ENCODE data around the gene HSD3B7. TPM values are rescaled to one million over a fixed set of nuclear protein-coding genes. Genes with fewer than 3 reads are reported as not detected.

The HSD3B7 gene
- total and polyA plus RNA-seq, 10 of the 15 experiments (the other 5 are each of a cell fraction or from before 2014, with no cell fraction given): 0.18 to 1.8 (median 0.48) TPM; not detected in 1

- TF ChIP-seq, protein P1, sequence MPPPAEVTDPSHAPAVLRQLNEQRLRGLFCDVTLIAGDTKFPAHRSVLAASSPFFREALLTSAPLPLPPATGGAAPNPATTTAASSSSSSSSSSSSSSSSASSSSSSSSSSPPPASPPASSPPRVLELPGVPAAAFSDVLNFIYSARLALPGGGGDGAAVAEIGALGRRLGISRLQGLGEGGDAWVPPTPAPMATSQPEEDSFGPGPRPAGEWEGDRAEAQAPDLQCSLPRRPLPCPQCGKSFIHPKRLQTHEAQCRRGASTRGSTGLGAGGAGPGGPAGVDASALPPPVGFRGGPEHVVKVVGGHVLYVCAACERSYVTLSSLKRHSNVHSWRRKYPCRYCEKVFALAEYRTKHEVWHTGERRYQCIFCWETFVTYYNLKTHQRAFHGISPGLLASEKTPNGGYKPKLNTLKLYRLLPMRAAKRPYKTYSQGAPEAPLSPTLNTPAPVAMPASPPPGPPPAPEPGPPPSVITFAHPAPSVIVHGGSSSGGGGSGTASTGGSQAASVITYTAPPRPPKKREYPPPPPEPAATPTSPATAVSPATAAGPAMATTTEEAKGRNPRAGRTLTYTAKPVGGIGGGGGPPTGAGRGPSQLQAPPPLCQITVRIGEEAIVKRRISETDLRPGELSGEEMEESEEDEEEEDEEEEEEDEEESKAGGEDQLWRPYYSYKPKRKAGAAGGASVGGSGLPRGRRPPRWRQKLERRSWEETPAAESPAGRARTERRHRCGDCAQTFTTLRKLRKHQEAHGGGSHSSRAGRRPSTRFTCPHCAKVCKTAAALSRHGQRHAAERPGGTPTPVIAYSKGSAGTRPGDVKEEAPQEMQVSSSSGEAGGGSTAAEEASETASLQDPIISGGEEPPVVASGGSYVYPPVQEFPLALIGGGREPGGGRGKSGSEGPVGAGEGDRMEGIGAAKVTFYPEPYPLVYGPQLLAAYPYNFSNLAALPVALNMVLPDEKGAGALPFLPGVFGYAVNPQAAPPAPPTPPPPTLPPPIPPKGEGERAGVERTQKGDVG (CRISPR knock-in tag; IDR thresholded peaks at IDR 0.05): peak; percentile 81; the same call in 1 of the 2 replicates
- TF ChIP-seq, protein P2, sequence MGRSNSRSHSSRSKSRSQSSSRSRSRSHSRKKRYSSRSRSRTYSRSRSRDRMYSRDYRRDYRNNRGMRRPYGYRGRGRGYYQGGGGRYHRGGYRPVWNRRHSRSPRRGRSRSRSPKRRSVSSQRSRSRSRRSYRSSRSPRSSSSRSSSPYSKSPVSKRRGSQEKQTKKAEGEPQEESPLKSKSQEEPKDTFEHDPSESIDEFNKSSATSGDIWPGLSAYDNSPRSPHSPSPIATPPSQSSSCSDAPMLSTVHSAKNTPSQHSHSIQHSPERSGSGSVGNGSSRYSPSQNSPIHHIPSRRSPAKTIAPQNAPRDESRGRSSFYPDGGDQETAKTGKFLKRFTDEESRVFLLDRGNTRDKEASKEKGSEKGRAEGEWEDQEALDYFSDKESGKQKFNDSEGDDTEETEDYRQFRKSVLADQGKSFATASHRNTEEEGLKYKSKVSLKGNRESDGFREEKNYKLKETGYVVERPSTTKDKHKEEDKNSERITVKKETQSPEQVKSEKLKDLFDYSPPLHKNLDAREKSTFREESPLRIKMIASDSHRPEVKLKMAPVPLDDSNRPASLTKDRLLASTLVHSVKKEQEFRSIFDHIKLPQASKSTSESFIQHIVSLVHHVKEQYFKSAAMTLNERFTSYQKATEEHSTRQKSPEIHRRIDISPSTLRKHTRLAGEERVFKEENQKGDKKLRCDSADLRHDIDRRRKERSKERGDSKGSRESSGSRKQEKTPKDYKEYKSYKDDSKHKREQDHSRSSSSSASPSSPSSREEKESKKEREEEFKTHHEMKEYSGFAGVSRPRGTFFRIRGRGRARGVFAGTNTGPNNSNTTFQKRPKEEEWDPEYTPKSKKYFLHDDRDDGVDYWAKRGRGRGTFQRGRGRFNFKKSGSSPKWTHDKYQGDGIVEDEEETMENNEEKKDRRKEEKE (IDR thresholded peaks at IDR 0.05): no peak
- TF ChIP-seq IKZF2 (IDR thresholded peaks at IDR 0.05): peak; percentile 49 to 64; a peak in 3 of 4 replicates
- TF ChIP-seq, protein P3, sequence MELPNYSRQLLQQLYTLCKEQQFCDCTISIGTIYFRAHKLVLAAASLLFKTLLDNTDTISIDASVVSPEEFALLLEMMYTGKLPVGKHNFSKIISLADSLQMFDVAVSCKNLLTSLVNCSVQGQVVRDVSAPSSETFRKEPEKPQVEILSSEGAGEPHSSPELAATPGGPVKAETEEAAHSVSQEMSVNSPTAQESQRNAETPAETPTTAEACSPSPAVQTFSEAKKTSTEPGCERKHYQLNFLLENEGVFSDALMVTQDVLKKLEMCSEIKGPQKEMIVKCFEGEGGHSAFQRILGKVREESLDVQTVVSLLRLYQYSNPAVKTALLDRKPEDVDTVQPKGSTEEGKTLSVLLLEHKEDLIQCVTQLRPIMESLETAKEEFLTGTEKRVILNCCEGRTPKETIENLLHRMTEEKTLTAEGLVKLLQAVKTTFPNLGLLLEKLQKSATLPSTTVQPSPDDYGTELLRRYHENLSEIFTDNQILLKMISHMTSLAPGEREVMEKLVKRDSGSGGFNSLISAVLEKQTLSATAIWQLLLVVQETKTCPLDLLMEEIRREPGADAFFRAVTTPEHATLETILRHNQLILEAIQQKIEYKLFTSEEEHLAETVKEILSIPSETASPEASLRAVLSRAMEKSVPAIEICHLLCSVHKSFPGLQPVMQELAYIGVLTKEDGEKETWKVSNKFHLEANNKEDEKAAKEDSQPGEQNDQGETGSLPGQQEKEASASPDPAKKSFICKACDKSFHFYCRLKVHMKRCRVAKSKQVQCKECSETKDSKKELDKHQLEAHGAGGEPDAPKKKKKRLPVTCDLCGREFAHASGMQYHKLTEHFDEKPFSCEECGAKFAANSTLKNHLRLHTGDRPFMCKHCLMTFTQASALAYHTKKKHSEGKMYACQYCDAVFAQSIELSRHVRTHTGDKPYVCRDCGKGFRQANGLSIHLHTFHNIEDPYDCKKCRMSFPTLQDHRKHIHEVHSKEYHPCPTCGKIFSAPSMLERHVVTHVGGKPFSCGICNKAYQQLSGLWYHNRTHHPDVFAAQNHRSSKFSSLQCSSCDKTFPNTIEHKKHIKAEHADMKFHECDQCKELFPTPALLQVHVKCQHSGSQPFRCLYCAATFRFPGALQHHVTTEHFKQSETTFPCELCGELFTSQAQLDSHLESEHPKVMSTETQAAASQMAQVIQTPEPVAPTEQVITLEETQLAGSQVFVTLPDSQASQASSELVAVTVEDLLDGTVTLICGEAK (IDR thresholded peaks at IDR 0.05; ENCODE audit: borderline replicate concordance): peak; percentile 98
- no peak for TF ChIP-seq MTA3 (IDR thresholded peaks at IDR 0.05; ENCODE audit: borderline replicate concordance, low read length)
- no peak for TF ChIP-seq BCL11A (IDR thresholded peaks at IDR 0.05; ENCODE audit: low read depth, low read length)
- TF ChIP-seq STAT1 (conservative IDR thresholded peaks at IDR 0.05): no peak; the same call in 1 of the 2 replicates
- TF ChIP-seq, protein P4, sequence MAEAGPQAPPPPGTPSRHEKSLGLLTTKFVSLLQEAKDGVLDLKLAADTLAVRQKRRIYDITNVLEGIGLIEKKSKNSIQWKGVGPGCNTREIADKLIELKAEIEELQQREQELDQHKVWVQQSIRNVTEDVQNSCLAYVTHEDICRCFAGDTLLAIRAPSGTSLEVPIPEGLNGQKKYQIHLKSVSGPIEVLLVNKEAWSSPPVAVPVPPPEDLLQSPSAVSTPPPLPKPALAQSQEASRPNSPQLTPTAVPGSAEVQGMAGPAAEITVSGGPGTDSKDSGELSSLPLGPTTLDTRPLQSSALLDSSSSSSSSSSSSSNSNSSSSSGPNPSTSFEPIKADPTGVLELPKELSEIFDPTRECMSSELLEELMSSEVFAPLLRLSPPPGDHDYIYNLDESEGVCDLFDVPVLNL (IDR thresholded peaks at IDR 0.05; ENCODE audit: low read depth, low read length): peak; percentile 84
- peak; percentile 97 to 99 for TF ChIP-seq SRF (IDR thresholded peaks at IDR 0.05; ENCODE audit: low read depth in 2 of 2, low read length in 2 of 2)
- TF ChIP-seq, protein P5, sequence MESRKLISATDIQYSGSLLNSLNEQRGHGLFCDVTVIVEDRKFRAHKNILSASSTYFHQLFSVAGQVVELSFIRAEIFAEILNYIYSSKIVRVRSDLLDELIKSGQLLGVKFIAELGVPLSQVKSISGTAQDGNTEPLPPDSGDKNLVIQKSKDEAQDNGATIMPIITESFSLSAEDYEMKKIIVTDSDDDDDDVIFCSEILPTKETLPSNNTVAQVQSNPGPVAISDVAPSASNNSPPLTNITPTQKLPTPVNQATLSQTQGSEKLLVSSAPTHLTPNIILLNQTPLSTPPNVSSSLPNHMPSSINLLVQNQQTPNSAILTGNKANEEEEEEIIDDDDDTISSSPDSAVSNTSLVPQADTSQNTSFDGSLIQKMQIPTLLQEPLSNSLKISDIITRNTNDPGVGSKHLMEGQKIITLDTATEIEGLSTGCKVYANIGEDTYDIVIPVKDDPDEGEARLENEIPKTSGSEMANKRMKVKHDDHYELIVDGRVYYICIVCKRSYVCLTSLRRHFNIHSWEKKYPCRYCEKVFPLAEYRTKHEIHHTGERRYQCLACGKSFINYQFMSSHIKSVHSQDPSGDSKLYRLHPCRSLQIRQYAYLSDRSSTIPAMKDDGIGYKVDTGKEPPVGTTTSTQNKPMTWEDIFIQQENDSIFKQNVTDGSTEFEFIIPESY (IDR thresholded peaks at IDR 0.05): 0 out of 2 replicates have a peak, but pooled peaks have one; percentile 58
- TF ChIP-seq ZBED1 (IDR thresholded peaks at IDR 0.05; ENCODE audit: borderline replicate concordance): peak; percentile 41
- TF ChIP-seq NFYA (IDR thresholded peaks at IDR 0.05; ENCODE audit: borderline replicate concordance, low read depth, low read length): no peak
Observed at GRCh38 chr16:31032736-31033708, 48.0 kb downstream of the HSD3B7 start, which contains the start of gene STX4 (continued).
